Progenitor cell of endocrine pancreas (in vitro differentiated cells): Measurements from ENCODE around the gene ROR2. TPM values are rescaled to one million over a fixed set of nuclear protein-coding genes. Genes with fewer than 3 reads are reported as not detected.

Source experiments
- DNase-seq: peaks from one replicate; pipeline ENCODE4 v3.0.0; 2021; ENCODE audit warnings: low spot score; ENCODE audit not compliant: unreplicated experiment
- H3K27ac Mint-ChIP-seq: 2 replicates; pipeline ENCODE4 v1.8.0; 2021; ENCODE audit warnings: mild to moderate bottlenecking, moderate library complexity, mixed read lengths
- H3K27me3 Mint-ChIP-seq: 2 replicates; pipeline ENCODE4 v1.8.0; 2021; ENCODE audit warnings: mixed read lengths
- H3K36me3 Mint-ChIP-seq: 2 replicates; pipeline ENCODE4 v1.8.0; 2022; ENCODE audit warnings: mixed read lengths; ENCODE audit not compliant: insufficient read depth
- H3K4me1 Mint-ChIP-seq: 2 replicates; pipeline ENCODE4 v1.8.0; 2021; ENCODE audit warnings: low read depth, mixed read lengths
- H3K4me3 Mint-ChIP-seq: 2 replicates; pipeline ENCODE4 v1.8.0; 2021; ENCODE audit warnings: low read depth, mild to moderate bottlenecking, moderate library complexity, mixed read lengths
- H3K9me3 Mint-ChIP-seq: 2 replicates; pipeline ENCODE4 v1.8.0; 2021; ENCODE audit warnings: low read depth, mixed read lengths
- CTCF ChIP-seq: fragments of 200-600 bp; sonication (generic); IDR thresholded peaks from one replicate; pipeline ENCODE4 v1.5.0; 2021; ENCODE audit warnings: antibody characterized with exemption, mild to moderate bottlenecking; ENCODE audit not compliant: unreplicated experiment
- total RNA-seq: library from RNA; stranded (reverse); gene quantifications from 2 replicates; pipeline ENCODE4 v1.2.1, GENCODE V29; 2021

The ROR2 gene
- total RNA-seq, 1 donor from 2014 or later: 23.6 TPM

- Mint-ChIP-seq H3K27ac (no peak overlapping the region), H3K27me3 (peaks cover 2% of the 10 kb centered on the region), H3K4me1 (no peaks in the 10 kb centered on the region), H3K9me3 (no peaks in the 10 kb centered on the region), H3K4me3 (no peak overlapping the region), H3K36me3 (no peaks in the 10 kb centered on the region)
- DNase-seq: no peak
- TF ChIP-seq CTCF: no peak
These were observed 363.7 kb downstream of the ROR2 start for GRCh38 chr9:91586282-91586681.

GRCh38 chr9:91583966-91584365 is 366.1 kb downstream of the ROR2 start:
- Mint-ChIP-seq H3K9me3 (no peaks in the 10 kb centered on the region), H3K36me3 (no peaks in the 10 kb centered on the region), H3K4me3 (no peak overlapping the region), H3K27ac (no peak overlapping the region), H3K27me3 (peaks cover 3% of the 10 kb centered on the region), H3K4me1 (no peaks in the 10 kb centered on the region)
- no peak for DNase-seq
- TF ChIP-seq CTCF: no peak

GRCh38 chr9:91583161-91583875 is 366.7 kb downstream of the ROR2 start:
- Mint-ChIP-seq H3K9me3 (no peaks in the 10 kb centered on the region), H3K27me3 (peaks cover 3% of the 10 kb centered on the region), H3K4me3 (no peak overlapping the region), H3K36me3 (no peaks in the 10 kb centered on the region), H3K27ac (no peak overlapping the region), H3K4me1 (no peaks in the 10 kb centered on the region)
- no peak for TF ChIP-seq CTCF
- DNase-seq: no peak

- no peaks in the 10 kb centered on the region for H3K36me3 Mint-ChIP-seq
- no peak for DNase-seq
- no peaks in the 10 kb centered on the region for H3K9me3 Mint-ChIP-seq
- H3K4me3 Mint-ChIP-seq: no peak overlapping the region
- TF ChIP-seq CTCF: no peak
- H3K4me1 Mint-ChIP-seq: no peaks in the 10 kb centered on the region
- no peak overlapping the region for H3K27ac Mint-ChIP-seq
- peaks cover 10% of the 10 kb centered on the region for H3K27me3 Mint-ChIP-seq
These were observed 367.8 kb downstream of the ROR2 start for GRCh38 chr9:91582181-91582580.

- Mint-ChIP-seq H3K4me3 (no peak overlapping the region), H3K4me1 (no peaks in the 10 kb centered on the region), H3K9me3 (no peaks in the 10 kb centered on the region), H3K27me3 (peaks cover 13% of the 10 kb centered on the region), H3K27ac (no peak overlapping the region), H3K36me3 (no peaks in the 10 kb centered on the region)
- no peak for TF ChIP-seq CTCF
- no peak for DNase-seq
These were observed 369.9 kb downstream of the ROR2 start for GRCh38 chr9:91580136-91580535.
